ENCODE measurements around the gene ACTR2. TPM values are rescaled to one million over a fixed set of nuclear protein-coding genes. Genes with fewer than 3 reads are reported as not detected.
A peak's percentile ranks its signal among the peaks of the same experiment; 100 is the strongest.

The ACTR2 gene
- total RNA-seq, 1 experiment from 2014 or later: 160 TPM

- TF ChIP-seq ZNF671 (CRISPR knock-in tag; IDR thresholded peaks at IDR 0.05) (no peak), USF1 (CRISPR knock-in tag; IDR thresholded peaks at IDR 0.05) (peak; percentile 2; the same call in 1 of the 2 replicates), SP1 (CRISPR knock-in tag; conservative IDR thresholded peaks at IDR 0.05) (peak; percentile 74; the same call in 1 of the 2 replicates), PREB (CRISPR knock-in tag; IDR thresholded peaks at IDR 0.05; ENCODE audit: borderline replicate concordance) (no peak), ARID4B (CRISPR knock-in tag; IDR thresholded peaks at IDR 0.05; ENCODE audit: borderline replicate concordance) (peak; percentile 59; the same call in 1 of the 2 replicates), HMGXB4 (CRISPR knock-in tag; IDR thresholded peaks at IDR 0.05) (peak; percentile 27; the same call in 1 of the 2 replicates)
Measured at GRCh38 chr2:65227456-65228262, at the start of gene ACTR2 (continued).

- ATAC-seq: no peak
- H3K9me3 Mint-ChIP-seq: peaks cover 7% of the 10 kb centered on the region; the same call in 1 of the 2 replicates
- H3K27me3 Mint-ChIP-seq (ENCODE audit: low read depth): peaks cover 7% of the 10 kb centered on the region; the same call in 1 of the 2 replicates
- no peak overlapping the region for H3K4me3 Mint-ChIP-seq
- no peak for DNase-seq (ENCODE audit: low spot score)
- no peaks in the 10 kb centered on the region for H3K36me3 Mint-ChIP-seq
- CTCF ChIA-PET: no interaction called here
- peaks cover 6% of the 10 kb centered on the region for H3K4me1 Mint-ChIP-seq
- POLR2A ChIA-PET: no interaction called here
- H3K27ac Mint-ChIP-seq: no peak overlapping the region
- TF ChIP-seq PRRX2 (CRISPR knock-in tag; IDR thresholded peaks at IDR 0.05) (no peak), ZMAT4 (CRISPR knock-in tag; IDR thresholded peaks at IDR 0.05) (no peak), NFATC4 (CRISPR knock-in tag; IDR thresholded peaks at IDR 0.05) (no peak), FOXK1 (CRISPR knock-in tag; IDR thresholded peaks at IDR 0.05) (no peak), ATF6 (CRISPR knock-in tag; IDR thresholded peaks at IDR 0.05) (no peak), NFYB (CRISPR knock-in tag; conservative IDR thresholded peaks at IDR 0.05; ENCODE audit: low read depth) (no peak), ZNF138 (CRISPR knock-in tag; conservative IDR thresholded peaks at IDR 0.05) (no peak), AFF4 (CRISPR knock-in tag; IDR thresholded peaks at IDR 0.05; ENCODE audit: borderline replicate concordance) (no peak), E2F1 (CRISPR knock-in tag; IDR thresholded peaks at IDR 0.05) (no peak), TP53 (CRISPR knock-in tag; IDR thresholded peaks at IDR 0.05) (no peak), CREB1 (CRISPR knock-in tag; IDR thresholded peaks at IDR 0.05) (no peak), USF2 (CRISPR knock-in tag; IDR thresholded peaks at IDR 0.05) (no peak)
Measured at GRCh38 chr2:65182570-65182969, 45.1 kb upstream of the ACTR2 start.

Data from WTC11 (cell line).